Body of pancreas (tissue), 4 donors: ENCODE results near the gene C6orf62.

Experiments
- POLR2A ChIP-seq, 3 donors: fragments of 450-650 bp; IDR thresholded peaks; one replicate each; pipeline ENCODE4 v1.6.1; 2016; ENCODE audit warnings: antibody characterized with exemption in 3 of 3, mild to moderate bottlenecking in 2 of 3
- TF ChIP-seq, protein P1 (sequence below), 7 experiments: fragments of 450-650 bp in 4 of 7; fragments of 200-600 bp in 3 of 7; sonication (generic) in 3 of 7; IDR thresholded peaks; one replicate each; pipeline ENCODE4 v1.5.1; 2016 to 2019; ENCODE audit warnings: antibody characterized with exemption in 7 of 7

DNA sequence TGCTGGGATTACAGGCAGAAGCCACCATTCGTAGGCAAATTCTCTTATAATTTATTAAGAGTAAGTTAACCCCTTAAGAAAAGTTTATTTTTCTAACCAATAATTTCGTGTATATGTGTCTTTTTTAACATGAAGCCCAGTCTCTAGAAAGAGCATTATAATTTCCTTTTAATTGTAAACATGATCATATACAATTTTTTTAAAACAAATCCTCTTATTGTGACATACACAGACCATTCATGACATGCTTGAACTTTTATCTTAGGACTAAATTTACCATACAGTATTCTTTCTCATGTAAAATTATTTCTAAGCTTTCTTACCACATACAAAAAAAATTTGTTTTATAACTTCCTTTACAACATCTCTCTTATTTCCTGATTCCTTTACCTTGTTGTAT, 45.3 kb downstream of the C6orf62 start:
- TF ChIP-seq, protein P1, sequence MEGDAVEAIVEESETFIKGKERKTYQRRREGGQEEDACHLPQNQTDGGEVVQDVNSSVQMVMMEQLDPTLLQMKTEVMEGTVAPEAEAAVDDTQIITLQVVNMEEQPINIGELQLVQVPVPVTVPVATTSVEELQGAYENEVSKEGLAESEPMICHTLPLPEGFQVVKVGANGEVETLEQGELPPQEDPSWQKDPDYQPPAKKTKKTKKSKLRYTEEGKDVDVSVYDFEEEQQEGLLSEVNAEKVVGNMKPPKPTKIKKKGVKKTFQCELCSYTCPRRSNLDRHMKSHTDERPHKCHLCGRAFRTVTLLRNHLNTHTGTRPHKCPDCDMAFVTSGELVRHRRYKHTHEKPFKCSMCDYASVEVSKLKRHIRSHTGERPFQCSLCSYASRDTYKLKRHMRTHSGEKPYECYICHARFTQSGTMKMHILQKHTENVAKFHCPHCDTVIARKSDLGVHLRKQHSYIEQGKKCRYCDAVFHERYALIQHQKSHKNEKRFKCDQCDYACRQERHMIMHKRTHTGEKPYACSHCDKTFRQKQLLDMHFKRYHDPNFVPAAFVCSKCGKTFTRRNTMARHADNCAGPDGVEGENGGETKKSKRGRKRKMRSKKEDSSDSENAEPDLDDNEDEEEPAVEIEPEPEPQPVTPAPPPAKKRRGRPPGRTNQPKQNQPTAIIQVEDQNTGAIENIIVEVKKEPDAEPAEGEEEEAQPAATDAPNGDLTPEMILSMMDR (IDR thresholded peaks at IDR 0.05): no peak
- TF ChIP-seq POLR2A (IDR thresholded peaks at IDR 0.05): no peak
